ENCODE measurements around the gene RHOXF2B.
"Not testable (repeated sequence)": the region's sequence is repeated elsewhere in the genome, so short reads cannot be mapped to it uniquely, and the experiment has no call there.

Gene RHOXF2B

DNA sequence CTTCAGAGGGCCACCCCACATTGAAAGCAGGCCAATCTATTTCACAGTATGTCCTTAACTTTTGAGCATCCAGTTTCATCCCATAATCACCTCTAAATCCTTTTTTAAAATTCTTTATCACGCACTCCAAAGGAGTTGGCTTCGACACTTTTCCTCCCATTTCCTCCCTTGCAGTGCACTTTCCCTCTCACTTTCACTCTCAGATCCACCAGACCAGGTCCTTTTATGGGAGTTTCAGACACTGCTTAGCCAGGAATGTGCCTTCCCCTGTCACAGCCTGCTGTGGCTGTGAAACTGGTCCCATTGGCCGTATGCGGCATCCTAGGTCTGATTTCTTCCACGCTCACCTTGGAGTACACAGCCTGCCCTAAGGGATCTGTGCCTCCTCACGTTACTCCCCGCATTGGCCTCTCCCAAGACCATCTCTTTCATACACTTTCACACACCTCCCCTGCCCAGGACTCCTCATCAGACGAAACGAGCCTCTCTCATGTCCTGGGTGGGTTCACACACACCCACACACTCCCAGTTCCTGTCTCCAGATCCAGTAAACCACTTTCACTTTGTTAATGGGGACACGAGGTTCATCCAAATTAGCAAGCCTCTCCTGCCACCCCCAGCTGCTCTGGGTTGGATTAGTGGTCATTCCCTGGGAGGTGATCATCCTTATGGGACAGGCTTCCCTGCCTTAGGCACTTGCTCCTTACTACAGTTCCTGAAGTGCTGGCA, 10.0 kb upstream of the RHOXF2B start:
- Histone ChIP-seq H3K4me3 (no peak overlapping the region), H3K27ac (no peak overlapping the region)
- DNase-seq (ENCODE audit: low spot score) = no peak
- TF ChIP-seq, protein P1, sequence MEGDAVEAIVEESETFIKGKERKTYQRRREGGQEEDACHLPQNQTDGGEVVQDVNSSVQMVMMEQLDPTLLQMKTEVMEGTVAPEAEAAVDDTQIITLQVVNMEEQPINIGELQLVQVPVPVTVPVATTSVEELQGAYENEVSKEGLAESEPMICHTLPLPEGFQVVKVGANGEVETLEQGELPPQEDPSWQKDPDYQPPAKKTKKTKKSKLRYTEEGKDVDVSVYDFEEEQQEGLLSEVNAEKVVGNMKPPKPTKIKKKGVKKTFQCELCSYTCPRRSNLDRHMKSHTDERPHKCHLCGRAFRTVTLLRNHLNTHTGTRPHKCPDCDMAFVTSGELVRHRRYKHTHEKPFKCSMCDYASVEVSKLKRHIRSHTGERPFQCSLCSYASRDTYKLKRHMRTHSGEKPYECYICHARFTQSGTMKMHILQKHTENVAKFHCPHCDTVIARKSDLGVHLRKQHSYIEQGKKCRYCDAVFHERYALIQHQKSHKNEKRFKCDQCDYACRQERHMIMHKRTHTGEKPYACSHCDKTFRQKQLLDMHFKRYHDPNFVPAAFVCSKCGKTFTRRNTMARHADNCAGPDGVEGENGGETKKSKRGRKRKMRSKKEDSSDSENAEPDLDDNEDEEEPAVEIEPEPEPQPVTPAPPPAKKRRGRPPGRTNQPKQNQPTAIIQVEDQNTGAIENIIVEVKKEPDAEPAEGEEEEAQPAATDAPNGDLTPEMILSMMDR (IDR thresholded peaks at IDR 0.05) = no peak

DNA sequence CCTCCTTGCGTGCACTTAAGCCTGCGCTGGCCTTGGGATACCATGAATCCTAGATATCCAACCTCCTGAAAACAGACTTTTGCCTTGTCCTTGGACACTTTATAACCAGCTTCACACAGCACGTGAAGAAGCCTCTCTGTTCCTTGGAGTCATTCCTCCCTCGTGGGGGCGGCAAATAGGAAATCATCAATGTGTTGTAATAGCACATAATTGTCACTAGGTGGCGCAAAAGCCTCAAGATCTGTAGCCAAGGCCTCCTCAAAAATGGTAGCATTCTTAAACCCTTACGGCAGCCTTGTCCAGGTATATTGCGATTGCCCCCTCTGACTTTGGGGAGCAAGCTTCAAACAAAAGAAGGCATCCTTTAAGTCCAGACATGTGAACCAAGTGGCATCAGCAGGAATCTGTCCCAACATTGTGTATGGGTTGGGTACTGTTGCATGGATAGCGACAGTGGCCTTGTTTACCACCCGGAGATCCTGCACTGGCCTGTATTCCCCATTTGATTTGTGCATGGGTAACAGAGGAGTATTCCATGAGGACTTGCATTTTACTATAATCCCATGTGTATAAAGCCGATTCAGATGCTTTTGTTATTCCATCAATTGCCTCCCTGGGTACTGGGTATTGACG, 8.2 kb upstream of the RHOXF2B start:
- H3K4me3 ChIP-seq; DNase-seq (ENCODE audit: low spot score): not testable (repeated sequence)

DNA sequence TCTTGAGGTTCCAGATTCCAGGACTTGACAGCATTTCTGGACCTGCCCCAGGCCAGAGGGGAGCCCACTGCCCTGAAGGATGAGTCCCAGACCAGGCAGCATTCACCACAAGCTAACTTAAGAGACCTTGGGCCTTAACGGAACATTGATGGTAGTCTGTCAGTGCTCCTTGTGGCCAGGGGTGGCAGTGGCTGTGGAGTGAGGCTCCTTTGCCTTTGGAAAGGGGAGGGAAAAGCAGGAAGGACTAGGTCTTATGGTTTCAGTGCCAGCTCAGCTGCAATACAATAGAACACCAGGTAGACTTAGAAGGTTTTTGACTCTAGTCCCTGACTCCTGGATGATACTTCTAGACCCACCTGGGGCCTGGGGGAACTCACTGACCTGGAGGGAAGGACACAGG, 11.3 kb downstream of the RHOXF2B start:
- DNase-seq (ENCODE audit: low spot score); H3K27ac ChIP-seq: not testable (repeated sequence)

More for the DNA sequence above, 8.2 kb upstream of the RHOXF2B start:
- H3K27ac ChIP-seq = not testable (repeated sequence)

DNA sequence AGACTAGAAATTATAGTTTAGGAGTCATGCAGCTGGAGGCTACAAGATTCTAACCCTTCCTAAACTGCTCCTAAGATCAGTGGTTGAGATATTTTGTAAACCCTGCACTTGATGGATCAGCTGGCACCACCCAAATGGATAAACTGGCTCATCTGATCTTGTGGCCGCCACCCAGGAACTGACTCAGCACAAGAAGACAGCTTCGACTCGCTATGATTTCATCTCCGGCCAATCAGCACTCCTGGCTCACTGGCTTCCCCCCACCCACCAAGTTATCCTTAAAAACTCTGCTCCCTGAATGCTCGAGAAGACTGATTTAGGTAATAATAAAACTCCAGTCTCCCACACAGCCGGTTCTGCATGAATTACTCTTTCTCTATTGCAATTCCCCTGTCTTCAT, 34.8 kb downstream of the RHOXF2B start:
- H3K27ac ChIP-seq; H3K4me3 ChIP-seq; DNase-seq (ENCODE audit: low spot score): not testable (repeated sequence)

More for the DNA sequence above, 11.3 kb downstream of the RHOXF2B start:
- not testable (repeated sequence) for H3K4me3 ChIP-seq

DNA sequence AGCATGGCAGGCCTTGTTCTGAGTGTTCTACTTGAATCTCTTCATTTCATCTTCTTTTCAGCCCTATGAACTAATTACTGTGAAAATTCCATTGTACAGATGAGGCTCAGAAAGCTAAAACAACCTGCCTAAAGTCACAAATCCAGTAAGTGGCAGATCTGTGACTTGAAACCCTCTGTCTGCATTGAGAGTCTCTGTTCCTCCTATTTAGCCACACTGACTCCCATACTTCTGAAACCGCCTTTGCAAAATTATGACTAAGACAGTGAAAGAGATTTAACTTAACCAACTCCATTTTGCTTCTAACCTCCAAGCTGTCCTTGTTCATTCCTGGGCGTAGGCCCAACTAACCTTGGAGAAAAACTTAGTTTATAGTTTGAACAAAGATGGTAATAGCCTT, 35.2 kb downstream of the RHOXF2B start:
- H3K4me3 ChIP-seq; DNase-seq (ENCODE audit: low spot score); H3K27ac ChIP-seq: not testable (repeated sequence)

DNA sequence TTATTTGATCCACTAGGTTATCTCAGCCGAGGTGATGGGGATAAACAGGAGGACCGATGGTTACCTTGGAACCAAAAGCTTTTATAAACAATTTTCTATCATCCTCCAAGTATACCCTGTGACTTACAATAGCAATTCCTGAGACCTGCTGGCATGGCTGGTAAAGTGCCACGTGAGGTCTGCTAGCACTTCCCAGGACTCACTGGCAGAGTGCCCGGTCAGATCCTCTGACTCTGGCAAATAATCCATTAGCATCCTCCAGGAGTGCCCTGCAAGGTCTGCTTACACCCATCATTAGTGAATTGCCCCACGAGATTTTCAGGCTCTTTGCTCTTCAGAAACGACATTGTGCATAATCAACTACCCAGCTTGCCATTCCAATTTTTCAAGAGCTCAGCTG, 37.3 kb downstream of the RHOXF2B start:
- H3K4me3 ChIP-seq; H3K27ac ChIP-seq; DNase-seq (ENCODE audit: low spot score): not testable (repeated sequence)

DNA sequence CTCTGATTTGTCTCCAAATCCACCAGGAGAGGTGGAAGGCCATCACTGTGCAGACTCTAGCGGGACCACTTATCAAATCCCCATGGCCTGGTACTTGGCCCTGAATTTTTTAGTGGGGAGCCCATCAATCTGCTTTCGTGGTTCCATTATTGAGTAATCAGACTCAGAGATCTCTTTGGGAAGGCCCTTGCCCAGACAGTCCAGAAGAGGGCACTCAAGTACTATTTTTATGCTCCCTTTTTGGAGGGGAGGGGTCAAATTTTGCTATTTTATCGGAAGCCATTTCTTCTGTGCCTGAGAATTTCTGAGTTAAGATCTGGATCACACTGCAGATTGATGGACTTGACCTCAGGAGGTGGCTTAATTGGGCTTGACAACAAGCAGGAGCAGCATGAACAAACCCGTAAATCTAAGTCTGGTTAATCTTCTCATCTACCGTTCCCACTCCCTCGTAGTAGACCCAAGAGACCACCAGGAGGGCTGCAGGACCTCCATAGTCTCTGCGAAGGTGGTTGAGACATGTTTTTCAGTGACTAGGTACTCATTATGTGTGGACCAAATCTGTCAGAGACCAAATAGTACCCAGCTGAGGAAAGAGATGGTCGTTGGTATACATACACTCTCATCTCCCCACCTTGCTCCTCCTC, 38.3 kb downstream of the RHOXF2B start:
- not testable (repeated sequence) for H3K4me3 ChIP-seq; H3K27ac ChIP-seq; DNase-seq (ENCODE audit: low spot score)

DNA sequence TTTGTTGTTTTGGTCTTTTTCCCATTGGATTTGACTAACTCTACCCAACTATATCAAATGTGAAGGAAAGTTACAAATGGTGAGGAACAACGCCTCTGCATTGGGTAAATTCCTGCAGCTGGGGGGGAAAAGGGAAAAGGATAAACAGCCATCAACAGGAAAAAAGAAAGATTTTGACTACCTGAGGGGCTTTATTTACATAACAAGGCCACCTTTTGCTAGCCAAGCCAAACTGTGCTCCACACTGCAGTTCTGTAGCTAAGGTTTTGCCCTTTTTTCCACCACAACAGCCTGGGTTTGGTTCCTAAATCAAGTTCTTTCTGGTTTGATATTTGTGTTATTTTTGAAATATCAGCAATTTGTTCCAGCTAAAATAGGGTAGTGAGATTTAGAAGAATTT, 40.8 kb downstream of the RHOXF2B start:
- no peak overlapping the region for H3K4me3 ChIP-seq
- no peak overlapping the region for H3K27ac ChIP-seq
- no peak for DNase-seq (ENCODE audit: low spot score)
- TF ChIP-seq, protein P1 (IDR thresholded peaks at IDR 0.05) = no peak

DNA sequence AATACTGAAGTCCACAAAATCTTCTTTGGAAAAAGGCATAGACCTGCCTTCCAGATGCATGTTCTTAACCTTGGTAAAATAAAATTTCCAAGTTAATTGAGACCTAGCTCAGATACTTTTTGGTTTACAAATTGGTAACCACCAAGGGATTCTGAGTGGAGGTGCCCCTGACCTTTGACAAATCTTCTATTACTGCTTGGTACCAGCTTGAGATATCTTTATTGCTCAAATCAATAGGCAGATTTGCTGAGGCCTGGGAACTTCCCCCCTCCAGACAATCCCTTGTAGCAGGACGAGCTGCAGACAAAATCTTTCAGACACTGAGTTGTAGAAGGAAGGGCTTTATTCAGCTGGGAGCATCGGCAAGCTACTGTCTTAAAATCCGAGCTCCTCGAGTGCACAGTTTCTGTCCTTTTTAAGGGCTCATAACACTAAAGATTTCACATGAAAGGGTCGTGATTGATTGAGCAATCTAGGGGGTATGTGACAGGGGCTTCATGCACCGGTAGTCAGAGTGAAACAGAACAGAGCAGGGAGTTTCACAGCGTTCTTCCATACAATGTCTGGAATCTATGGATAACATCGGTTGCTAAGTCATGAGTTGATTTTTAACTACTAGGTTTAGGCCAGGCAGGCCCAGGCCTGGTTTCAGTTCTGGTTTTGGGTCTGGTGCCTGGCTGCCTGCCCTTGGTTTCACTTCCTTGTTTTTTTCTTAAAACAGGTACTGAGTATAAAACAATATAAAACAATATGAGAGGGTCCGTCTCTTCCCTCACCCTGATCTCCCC, 41.8 kb downstream of the RHOXF2B start:
- DNase-seq (ENCODE audit: low spot score); H3K4me3 ChIP-seq; H3K27ac ChIP-seq: not testable (repeated sequence)

DNA sequence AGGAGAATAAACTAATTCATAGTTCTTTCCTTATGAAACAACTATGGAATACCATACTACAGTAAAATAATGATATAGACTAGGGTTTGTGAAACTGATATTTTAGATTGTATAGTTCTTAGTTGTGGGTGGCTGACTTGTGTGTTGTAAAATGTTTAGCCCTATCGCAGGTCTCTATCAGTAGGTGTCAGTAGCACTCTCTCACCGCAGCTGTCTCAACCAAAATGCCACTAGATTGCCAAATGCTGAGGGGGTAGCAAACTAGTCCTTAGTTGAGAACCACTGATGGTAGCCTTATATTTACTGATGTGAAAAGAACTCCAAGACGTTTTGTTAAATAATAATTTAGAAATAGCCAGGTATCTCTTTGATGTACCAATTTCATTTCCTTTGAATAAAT, 48.1 kb downstream of the RHOXF2B start:
- Histone ChIP-seq H3K4me3 (no peak overlapping the region), H3K27ac (no peak overlapping the region)
- DNase-seq (ENCODE audit: low spot score) = no peak
- TF ChIP-seq, protein P1 (IDR thresholded peaks at IDR 0.05) = no peak

All from coronary artery (tissue), 2 donors.